GM19099 (cell line): ENCODE results near the gene HEPHL1.

Experiments
- POLR2A ChIP-seq: IDR thresholded peaks from 3 replicates; pipeline ENCODE4 v1.6.1; 2011; ENCODE audit warnings: low read depth; ENCODE audit not compliant: insufficient read length; ENCODE audit errors: extremely low read depth

Gene HEPHL1

GRCh38 chr11:94020777-94021481 is at the start of gene HEPHL1:
Gene HEPHL1 (plus strand): TSS chr11:94021354. CDS start chr11:94021369, 15 bp downstream.
- TF ChIP-seq POLR2A = no peak

DNA sequence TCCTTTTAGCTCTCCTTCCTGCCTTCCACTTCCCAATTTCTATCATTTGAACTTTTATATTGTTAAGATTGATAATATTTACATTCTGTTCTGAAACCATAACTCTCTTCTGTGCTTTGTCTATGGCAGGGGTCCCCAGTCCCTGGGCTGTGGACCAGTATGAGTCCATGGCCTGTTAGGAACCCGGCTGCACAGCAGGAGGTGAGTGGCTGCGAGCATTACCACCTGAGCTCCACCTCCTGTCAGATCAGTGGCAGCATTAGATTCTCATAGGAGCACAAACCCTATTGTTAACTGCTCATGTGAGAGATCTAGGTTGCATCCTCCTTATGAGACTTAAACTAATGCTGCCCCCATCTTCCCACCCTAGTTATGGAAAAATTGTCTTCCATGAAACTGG is 48.4 kb upstream of the HEPHL1 start:
- no peak for TF ChIP-seq POLR2A

- no peak for TF ChIP-seq POLR2A
These were observed 46.4 kb upstream of the HEPHL1 start for GRCh38 chr11:93974759-93975158.

- no peak for TF ChIP-seq POLR2A
These were observed 37.5 kb upstream of the HEPHL1 start for GRCh38 chr11:93983542-93984195.

GRCh38 chr11:93984196-93984567 is 37.0 kb upstream of the HEPHL1 start:
- TF ChIP-seq POLR2A = no peak

- TF ChIP-seq POLR2A = no peak
These were observed 36.2 kb upstream of the HEPHL1 start for GRCh38 chr11:93984936-93985335.

GRCh38 chr11:93986716-93987115 is 34.4 kb upstream of the HEPHL1 start:
- no peak for TF ChIP-seq POLR2A

GRCh38 chr11:93988455-93988854 is 32.7 kb upstream of the HEPHL1 start:
- no peak for TF ChIP-seq POLR2A

DNA sequence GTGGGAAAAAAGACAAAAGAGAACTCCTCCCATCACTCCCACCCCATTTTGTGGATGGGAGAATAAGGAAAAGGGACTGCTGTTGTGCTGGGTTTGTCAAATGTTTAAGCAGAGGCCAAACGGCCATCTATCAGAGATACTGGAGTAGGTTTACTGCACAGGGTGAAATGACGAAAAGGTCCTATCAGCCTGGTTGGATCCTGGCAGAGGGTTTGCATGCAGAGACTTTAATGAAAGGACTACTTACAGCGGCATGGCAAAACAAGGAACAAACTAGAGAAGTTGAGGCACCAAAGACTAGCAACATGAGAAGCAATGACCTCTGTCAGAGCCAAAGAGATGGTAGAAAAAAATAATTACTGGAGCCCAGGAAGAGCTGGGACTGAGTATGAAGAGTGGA is 32.2 kb upstream of the HEPHL1 start:
- no peak for TF ChIP-seq POLR2A

DNA sequence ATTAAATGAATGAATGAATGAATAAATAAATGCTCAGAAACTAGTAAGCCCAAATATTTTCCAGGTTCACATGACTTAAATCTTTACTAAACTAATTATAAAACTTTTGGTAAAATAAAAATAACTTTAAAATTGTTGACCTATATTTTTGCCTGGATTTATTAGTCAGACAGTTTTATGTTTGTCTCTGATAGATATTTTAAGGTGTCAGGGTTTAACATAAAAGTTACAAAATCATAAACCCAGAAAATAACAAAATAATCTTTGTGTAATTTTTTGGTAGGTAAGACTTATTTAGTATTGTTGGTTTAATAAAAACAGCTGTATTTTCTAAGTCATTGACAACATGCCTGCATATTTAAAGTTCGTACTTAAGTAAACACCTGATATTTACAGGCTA is 27.4 kb upstream of the HEPHL1 start:
- TF ChIP-seq POLR2A = no peak

DNA sequence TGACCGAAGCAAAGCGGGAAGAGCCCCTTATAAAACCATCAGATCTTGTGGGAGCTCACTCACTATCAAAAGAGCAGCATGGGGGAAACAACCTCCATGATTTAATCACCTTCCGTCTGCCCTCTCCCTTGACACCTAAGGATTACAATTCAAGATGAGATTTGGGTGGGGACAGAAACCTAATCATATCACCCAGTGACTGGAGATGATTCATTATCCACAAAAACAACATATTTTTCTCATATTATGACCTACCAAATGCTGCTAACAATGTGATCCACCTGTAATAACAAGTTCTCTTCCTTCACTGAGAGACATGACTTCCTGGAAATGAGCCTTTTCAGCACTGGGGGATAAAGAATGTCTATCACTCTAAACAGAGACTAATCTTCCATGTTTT is 23.4 kb upstream of the HEPHL1 start:
- no peak for TF ChIP-seq POLR2A

DNA sequence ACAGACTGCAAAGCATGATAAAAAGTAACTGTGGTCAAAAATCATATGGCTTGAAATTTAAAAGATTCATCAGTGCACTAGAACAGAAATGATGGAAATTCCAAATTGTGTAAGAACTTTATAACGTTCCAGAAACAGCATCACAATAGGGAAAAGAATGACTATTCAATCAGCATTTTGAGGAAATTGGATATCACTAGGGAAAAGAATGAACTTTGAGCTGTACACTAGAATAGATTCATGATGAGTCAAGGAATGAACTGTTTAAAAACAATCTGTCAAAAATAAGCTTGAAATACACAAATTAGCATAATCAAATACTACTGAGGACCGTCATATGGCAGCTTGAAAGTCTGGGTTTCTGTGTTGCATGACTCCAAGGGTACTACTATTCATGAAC is 20.5 kb upstream of the HEPHL1 start:
- no peak for TF ChIP-seq POLR2A

- TF ChIP-seq POLR2A = no peak
These were observed 18.9 kb upstream of the HEPHL1 start for GRCh38 chr11:94002226-94002625.

DNA sequence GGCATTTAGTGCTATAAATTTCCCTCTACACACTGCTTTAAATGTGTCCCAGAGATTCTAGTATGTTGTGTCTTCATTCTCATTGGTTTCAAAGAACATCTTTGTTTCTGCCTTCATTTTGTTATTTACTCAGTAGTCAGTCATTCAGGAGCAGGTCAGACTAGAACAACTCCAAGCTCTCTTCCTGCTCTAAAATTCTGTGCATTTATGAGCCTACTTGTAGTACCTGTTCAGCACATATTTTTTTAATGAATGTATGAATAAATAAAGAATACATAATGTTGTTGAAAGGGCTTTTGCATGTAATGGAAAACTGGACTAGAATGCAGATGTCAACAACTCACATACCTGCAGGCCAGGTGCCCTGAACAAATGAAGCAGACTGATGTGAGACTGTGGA is 13.7 kb upstream of the HEPHL1 start:
- TF ChIP-seq POLR2A = no peak

- TF ChIP-seq POLR2A = no peak
These were observed 13.2 kb upstream of the HEPHL1 start for GRCh38 chr11:94007906-94008305.

GRCh38 chr11:94010136-94010535 is 11.0 kb upstream of the HEPHL1 start:
- no peak for TF ChIP-seq POLR2A
